ENCODE measurements around the gene MVB12B.

- no peak for TF ChIP-seq POLR2AphosphoS5 (IDR thresholded peaks at IDR 0.05; ENCODE audit: low read depth, low read length)
- TF ChIP-seq CTCF (IDR thresholded peaks at IDR 0.05), result no peak
- no peak for TF ChIP-seq SIN3A (IDR thresholded peaks at IDR 0.05; ENCODE audit: borderline replicate concordance, insufficient read depth, low read depth, low read length)
Observed at GRCh38 chr9:126328407-126328806, 1.8 kb downstream of the MVB12B start.
